Activated CD8-positive, alpha-beta T cell treated with anti-CD3 and anti-CD28 coated beads for 36 hours (primary cell): Measurements from ENCODE around the gene PLS1. TPM values are rescaled to one million over a fixed set of nuclear protein-coding genes. Genes with fewer than 3 reads are reported as not detected.
A peak's percentile ranks its signal among the peaks of the same experiment; 100 is the strongest.
"Not testable (repeated sequence)": the region's sequence is repeated elsewhere in the genome, so short reads cannot be mapped to it uniquely, and the experiment has no call there.

ENCODE experiments used
- ATAC-seq: fragments of 200-7000 bp; cut with Tn5 transposase; one replicate; pipeline ENCODE4 v1.10.0; 2021; ENCODE audit warnings: mild to moderate bottlenecking, moderate library complexity
- CTCF ChIA-PET: fragments of 350-600 bp; sonication (Branson Sonifier 250); formaldehyde crosslinking; loops from one replicate; lab custom pipeline; 2021; ENCODE audit warnings: antibody characterized with exemption; lab: Charles Lee
- POLR2A ChIA-PET: fragments of 350-600 bp; sonication (Branson Sonifier 250); formaldehyde crosslinking; loops from one replicate; lab custom pipeline; 2021; ENCODE audit warnings: antibody characterized with exemption; lab: Charles Lee
- DNase-seq: peaks from one replicate; pipeline ENCODE4 v3.0.0-alpha.2; 2020
- H3K27ac Mint-ChIP-seq: one replicate; pipeline ENCODE4 v1.8.0; 2021; ENCODE audit warnings: mild to moderate bottlenecking, mixed read lengths
- H3K27me3 Mint-ChIP-seq: one replicate; pipeline ENCODE4 v1.8.0; 2021; ENCODE audit warnings: mixed read lengths
- H3K36me3 Mint-ChIP-seq: one replicate; pipeline ENCODE4 v1.8.0; 2021; ENCODE audit warnings: low read depth, mixed read lengths
- H3K4me1 Mint-ChIP-seq: one replicate; pipeline ENCODE4 v1.8.0; 2021; ENCODE audit warnings: low read depth, mixed read lengths
- H3K4me3 Mint-ChIP-seq: one replicate; pipeline ENCODE4 v1.8.0; 2021; ENCODE audit warnings: mild to moderate bottlenecking, moderate library complexity, mixed read lengths
- H3K9me3 Mint-ChIP-seq: one replicate; pipeline ENCODE4 v1.8.0; 2021; ENCODE audit warnings: mixed read lengths
- intact Hi-C: fragments of 100-400 bp; cut with micrococcal nuclease; formaldehyde crosslinking; loops from one replicate; pipeline ENCODE4 v1.10.0; 2022
- total RNA-seq, 2 experiments: library from RNA; stranded (reverse); gene quantifications; one replicate each; pipeline ENCODE4 v1.2.3, GENCODE V29; 2021
- TF ChIP-seq, protein P1 (sequence below): fragments of 200-600 bp; IDR thresholded peaks from one replicate; pipeline ENCODE4 v1.8.0; 2022; ENCODE audit warnings: antibody characterized with exemption, mild to moderate bottlenecking

The PLS1 gene
- total RNA-seq, 2 experiments from 2014 or later, result 4.7 to 5.6 TPM

GRCh38 chr3:142586803-142587406, 9.3 kb upstream of the PLS1 start:
- H3K4me1 Mint-ChIP-seq, result no peaks in the 10 kb centered on the region

GRCh38 chr3:142588703-142589102, 7.5 kb upstream of the PLS1 start:
- TF ChIP-seq, protein P1, sequence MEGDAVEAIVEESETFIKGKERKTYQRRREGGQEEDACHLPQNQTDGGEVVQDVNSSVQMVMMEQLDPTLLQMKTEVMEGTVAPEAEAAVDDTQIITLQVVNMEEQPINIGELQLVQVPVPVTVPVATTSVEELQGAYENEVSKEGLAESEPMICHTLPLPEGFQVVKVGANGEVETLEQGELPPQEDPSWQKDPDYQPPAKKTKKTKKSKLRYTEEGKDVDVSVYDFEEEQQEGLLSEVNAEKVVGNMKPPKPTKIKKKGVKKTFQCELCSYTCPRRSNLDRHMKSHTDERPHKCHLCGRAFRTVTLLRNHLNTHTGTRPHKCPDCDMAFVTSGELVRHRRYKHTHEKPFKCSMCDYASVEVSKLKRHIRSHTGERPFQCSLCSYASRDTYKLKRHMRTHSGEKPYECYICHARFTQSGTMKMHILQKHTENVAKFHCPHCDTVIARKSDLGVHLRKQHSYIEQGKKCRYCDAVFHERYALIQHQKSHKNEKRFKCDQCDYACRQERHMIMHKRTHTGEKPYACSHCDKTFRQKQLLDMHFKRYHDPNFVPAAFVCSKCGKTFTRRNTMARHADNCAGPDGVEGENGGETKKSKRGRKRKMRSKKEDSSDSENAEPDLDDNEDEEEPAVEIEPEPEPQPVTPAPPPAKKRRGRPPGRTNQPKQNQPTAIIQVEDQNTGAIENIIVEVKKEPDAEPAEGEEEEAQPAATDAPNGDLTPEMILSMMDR, result no peak
- H3K36me3 Mint-ChIP-seq, result no peaks in the 10 kb centered on the region
- H3K9me3 Mint-ChIP-seq, result no peaks in the 10 kb centered on the region
- ATAC-seq (no peak), DNase-seq (no peak)
- H3K27me3 Mint-ChIP-seq, result peaks cover 3% of the 10 kb centered on the region
- intact Hi-C loops, result no loop called here
- POLR2A ChIA-PET, result interaction anchor here (2.8 kb wide), 1 partner anchor 10 kb away, joined by 11 read pairs; the partner anchor contains the start of gene ATR
- no peaks in the 10 kb centered on the region for H3K4me1 Mint-ChIP-seq
- no peak overlapping the region for H3K27ac Mint-ChIP-seq
- CTCF ChIA-PET, result interaction anchor here (0.8 to 2.0 kb wide), 7 partner anchors 11 to 405 kb away, joined by 3 to 7 read pairs (median 4); partner anchors contain the start of gene TRPC1
- H3K4me3 Mint-ChIP-seq, result no peak overlapping the region

More at GRCh38 chr3:142586803-142587406, 9.3 kb upstream of the PLS1 start:
- Mint-ChIP-seq H3K27ac (no peak overlapping the region), H3K9me3 (no peaks in the 10 kb centered on the region), H3K27me3 (peaks cover 3% of the 10 kb centered on the region), H3K4me3 (no peak overlapping the region), H3K36me3 (no peaks in the 10 kb centered on the region)
- intact Hi-C loops, result no loop called here
- DNase-seq (peak; percentile 22), ATAC-seq (peak; percentile 62)
- TF ChIP-seq, protein P1, result peak; percentile 59
- ChIA-PET CTCF (interaction anchor here (0.6 to 2.0 kb wide), 20 partner anchors 9 to 412 kb away, joined by 3 to 9 read pairs (median 4); partner anchors contain the start of genes PLS1 and TRPC1), POLR2A (interaction anchor here (0.6 to 1.2 kb wide), 3 partner anchors 8 to 44 kb away, joined by 3 to 5 read pairs (median 4); partner anchors contain the start of genes ATR and PLS1)

DNA sequence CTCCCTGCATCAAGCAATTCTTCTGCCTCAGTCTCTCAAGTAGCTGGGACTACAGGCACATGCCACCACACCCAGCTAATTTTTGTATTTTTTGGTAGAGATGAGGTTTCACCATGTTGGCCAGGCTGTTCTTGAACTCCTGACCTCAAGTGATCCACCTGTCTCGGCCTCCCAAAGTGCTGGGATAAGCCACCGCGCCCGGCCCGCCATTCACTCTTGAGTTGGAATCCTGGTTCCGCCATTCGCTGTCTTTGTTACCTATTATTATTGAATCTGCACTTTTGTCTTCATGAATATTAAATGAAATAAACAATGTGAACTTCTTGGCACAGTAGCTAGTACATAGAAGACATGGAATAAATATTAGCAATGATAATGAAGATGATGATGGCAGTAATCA, 3.9 kb upstream of the PLS1 start:
- H3K27ac Mint-ChIP-seq, H3K9me3 Mint-ChIP-seq, H3K4me1 Mint-ChIP-seq, H3K36me3 Mint-ChIP-seq, H3K4me3 Mint-ChIP-seq, DNase-seq, POLR2A ChIA-PET, H3K27me3 Mint-ChIP-seq, intact Hi-C loops, ATAC-seq: not testable (repeated sequence)
- CTCF ChIA-PET, result interaction anchor here (0.6 to 1.4 kb wide), 3 partner anchors 10 to 265 kb away, joined by 3 to 4 read pairs (median 3); no protein-coding TSS in a partner anchor

GRCh38 chr3:142595141-142595540, 1.1 kb upstream of the PLS1 start:
- Mint-ChIP-seq H3K27me3 (no peaks in the 10 kb centered on the region), H3K4me3 (peak overlapping the region; percentile 95), H3K9me3 (no peaks in the 10 kb centered on the region), H3K36me3 (no peaks in the 10 kb centered on the region), H3K27ac (no peak overlapping the region), H3K4me1 (peaks cover 14% of the 10 kb centered on the region)
- intact Hi-C loops, result no loop called here
- TF ChIP-seq, protein P1, result no peak
- ChIA-PET CTCF (no interaction called here), POLR2A (no interaction called here)
- ATAC-seq (no peak), DNase-seq (no peak)

DNA sequence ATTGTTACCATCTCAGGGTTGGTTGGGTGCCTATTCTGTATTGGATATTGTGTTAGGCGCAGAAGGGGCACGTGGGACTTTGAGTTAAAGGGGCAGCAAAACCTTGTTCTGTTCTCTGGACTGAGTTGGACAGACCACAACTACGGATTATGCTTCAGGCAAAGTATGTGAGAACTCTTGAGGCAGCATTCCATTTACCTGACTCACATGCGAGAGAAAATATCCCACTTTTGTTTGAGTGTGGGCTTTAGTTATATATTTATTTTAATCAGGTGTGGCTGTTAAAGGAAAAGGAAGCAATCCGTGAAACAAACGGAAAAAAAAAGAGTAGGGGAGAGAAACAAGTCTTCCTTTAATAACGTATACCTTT, 627 bp upstream of the PLS1 start:
- intact Hi-C loops, result no loop called here
- Mint-ChIP-seq H3K27me3 (no peaks in the 10 kb centered on the region), H3K27ac (no peak overlapping the region), H3K4me3 (peak overlapping the region; percentile 95), H3K4me1 (peaks cover 14% of the 10 kb centered on the region), H3K36me3 (no peaks in the 10 kb centered on the region), H3K9me3 (no peaks in the 10 kb centered on the region)
- TF ChIP-seq, protein P1, result no peak
- CTCF ChIA-PET, result interaction anchor here (1.2 kb wide), 1 partner anchor 407 kb away, joined by 3 read pairs; no protein-coding TSS in a partner anchor
- DNase-seq, result no peak
- no peak for ATAC-seq
- POLR2A ChIA-PET, result interaction anchor here (0.6 to 1.4 kb wide), 4 partner anchors 8 to 598 kb away, joined by 3 to 4 read pairs (median 3); partner anchors contain the start of gene U2SURP
